ENCODE results near the gene AP2A2.

- TF ChIP-seq, protein P1, sequence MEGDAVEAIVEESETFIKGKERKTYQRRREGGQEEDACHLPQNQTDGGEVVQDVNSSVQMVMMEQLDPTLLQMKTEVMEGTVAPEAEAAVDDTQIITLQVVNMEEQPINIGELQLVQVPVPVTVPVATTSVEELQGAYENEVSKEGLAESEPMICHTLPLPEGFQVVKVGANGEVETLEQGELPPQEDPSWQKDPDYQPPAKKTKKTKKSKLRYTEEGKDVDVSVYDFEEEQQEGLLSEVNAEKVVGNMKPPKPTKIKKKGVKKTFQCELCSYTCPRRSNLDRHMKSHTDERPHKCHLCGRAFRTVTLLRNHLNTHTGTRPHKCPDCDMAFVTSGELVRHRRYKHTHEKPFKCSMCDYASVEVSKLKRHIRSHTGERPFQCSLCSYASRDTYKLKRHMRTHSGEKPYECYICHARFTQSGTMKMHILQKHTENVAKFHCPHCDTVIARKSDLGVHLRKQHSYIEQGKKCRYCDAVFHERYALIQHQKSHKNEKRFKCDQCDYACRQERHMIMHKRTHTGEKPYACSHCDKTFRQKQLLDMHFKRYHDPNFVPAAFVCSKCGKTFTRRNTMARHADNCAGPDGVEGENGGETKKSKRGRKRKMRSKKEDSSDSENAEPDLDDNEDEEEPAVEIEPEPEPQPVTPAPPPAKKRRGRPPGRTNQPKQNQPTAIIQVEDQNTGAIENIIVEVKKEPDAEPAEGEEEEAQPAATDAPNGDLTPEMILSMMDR (conservative IDR thresholded peaks at IDR 0.05; ENCODE audit: low read length): no peak
- no peak for TF ChIP-seq EZH2phosphoT487 (IDR thresholded peaks at IDR 0.05; ENCODE audit: borderline replicate concordance)
Observed at GRCh38 chr11:1039481-1040427, 114.1 kb downstream of the AP2A2 start.

All from Loucy (cell line).